Smooth muscle cell of trachea (primary cell): Measurements from ENCODE around the gene MUC5B. TPM values are rescaled to one million over a fixed set of nuclear protein-coding genes. Genes with fewer than 3 reads are reported as not detected.

Experiments used
- total RNA-seq: library from RNA; depleted of rRNA; stranded (reverse); fragments of >200 nt; gene quantifications from 2 replicates; pipeline ENCODE4 v1.2.1, GENCODE V29; 2014

Gene MUC5B, protein sequence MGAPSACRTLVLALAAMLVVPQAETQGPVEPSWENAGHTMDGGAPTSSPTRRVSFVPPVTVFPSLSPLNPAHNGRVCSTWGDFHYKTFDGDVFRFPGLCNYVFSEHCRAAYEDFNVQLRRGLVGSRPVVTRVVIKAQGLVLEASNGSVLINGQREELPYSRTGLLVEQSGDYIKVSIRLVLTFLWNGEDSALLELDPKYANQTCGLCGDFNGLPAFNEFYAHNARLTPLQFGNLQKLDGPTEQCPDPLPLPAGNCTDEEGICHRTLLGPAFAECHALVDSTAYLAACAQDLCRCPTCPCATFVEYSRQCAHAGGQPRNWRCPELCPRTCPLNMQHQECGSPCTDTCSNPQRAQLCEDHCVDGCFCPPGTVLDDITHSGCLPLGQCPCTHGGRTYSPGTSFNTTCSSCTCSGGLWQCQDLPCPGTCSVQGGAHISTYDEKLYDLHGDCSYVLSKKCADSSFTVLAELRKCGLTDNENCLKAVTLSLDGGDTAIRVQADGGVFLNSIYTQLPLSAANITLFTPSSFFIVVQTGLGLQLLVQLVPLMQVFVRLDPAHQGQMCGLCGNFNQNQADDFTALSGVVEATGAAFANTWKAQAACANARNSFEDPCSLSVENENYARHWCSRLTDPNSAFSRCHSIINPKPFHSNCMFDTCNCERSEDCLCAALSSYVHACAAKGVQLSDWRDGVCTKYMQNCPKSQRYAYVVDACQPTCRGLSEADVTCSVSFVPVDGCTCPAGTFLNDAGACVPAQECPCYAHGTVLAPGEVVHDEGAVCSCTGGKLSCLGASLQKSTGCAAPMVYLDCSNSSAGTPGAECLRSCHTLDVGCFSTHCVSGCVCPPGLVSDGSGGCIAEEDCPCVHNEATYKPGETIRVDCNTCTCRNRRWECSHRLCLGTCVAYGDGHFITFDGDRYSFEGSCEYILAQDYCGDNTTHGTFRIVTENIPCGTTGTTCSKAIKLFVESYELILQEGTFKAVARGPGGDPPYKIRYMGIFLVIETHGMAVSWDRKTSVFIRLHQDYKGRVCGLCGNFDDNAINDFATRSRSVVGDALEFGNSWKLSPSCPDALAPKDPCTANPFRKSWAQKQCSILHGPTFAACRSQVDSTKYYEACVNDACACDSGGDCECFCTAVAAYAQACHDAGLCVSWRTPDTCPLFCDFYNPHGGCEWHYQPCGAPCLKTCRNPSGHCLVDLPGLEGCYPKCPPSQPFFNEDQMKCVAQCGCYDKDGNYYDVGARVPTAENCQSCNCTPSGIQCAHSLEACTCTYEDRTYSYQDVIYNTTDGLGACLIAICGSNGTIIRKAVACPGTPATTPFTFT (N-terminal part only)
- total RNA-seq: not detected in 2 replicates

DNA sequence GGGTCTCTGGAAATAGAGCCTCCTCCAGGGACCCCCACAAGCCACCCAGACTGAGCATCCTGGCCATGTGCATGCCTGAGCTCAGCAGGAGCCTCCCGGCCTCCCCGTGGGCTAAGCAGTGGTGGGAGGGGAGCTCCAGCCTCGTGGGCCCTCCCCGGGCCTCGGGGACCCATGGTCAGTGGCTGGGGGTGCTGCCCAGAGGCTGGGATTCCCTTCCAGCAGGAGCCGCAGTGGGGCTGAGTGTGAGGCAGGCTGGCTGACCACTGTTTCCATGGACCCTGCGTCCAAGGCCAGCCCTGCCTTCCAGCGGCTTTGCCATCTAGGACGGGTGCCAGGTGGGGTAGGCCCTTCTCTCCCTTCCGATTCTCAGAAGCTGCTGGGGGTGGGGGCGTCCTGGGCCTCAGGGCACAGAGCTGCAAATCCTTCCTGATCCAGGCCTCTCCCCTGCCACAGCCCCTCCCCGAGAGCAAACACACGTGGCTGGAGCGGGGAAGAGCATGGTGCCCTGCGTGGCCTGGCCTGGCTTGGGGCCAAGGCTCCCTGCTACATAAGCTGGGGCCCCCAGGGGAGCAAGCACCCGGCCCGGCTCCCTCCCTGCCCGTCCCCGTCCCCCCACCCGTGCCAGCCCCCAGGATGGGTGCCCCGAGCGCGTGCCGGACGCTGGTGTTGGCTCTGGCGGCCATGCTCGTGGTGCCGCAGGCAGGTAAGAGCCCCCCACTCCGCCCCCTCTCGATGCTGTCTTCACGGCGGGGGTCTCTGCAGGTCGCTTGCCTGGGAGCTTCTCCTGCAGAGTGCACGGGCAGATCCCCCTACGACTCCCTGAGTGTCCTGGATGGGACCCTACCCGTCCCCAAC is at the start of gene MUC5B:
MUC5B (plus strand) TSS at position 576 of the 855 bp plus-strand sequence; CDS start at position 634, 58 bp downstream.

DNA sequence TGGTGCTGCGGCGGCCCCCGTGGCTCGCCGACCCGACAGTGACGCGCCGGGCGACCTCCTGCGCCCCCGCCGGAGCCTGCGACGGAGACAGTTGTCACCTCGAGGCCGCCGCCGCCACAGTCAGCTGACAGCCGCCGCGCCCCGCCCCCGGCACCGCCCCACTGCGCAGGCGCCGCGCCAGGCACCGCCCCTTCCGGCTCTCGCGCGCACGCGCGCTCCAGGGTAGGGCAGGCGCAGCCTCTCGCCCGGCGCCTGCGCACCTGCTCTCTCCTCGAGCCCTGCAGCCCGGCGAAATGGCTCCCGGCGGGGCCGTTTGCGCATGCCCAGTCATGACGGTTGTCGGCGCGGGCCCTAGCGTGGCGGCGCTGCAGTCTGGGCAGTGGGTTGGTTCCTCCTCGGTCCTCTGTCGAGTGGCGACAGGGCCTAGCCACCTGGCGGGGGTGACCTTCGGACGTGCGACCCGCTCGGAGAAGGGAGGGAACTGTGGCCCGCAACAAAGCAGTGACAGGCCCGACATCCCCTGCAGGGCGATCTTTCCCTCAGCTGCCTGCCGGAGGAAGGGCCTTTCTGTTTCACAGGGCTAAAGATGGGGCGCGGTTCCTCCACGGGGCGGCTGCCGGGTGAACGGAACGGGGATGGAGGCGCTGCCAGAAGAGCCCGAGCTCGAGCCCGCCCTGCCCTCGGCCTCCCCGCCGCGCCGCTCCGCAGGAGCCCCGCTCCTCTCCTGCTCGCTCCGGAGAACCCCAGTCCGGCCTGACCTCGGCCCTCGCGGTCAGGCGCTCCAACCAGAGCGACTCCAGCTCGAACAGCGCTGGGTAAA is 86.8 kb downstream of the MUC5B start, which contains the start of gene TOLLIP:
TOLLIP (minus strand) TSS at position 135 of the 820 bp plus-strand sequence; CDS start at position 1, 134 bp downstream.

Other genes with a start within 250 kb of the MUC5B start
- under 0.01 TPM in 1 of 2 replicates, not detected in the other for gene MUC6, start 186.3 kb upstream of the MUC5B start, total RNA-seq
- gene MUC2, start 148.2 kb upstream of the MUC5B start, total RNA-seq: not detected in 2 replicates
- gene MUC5AC, start 65.1 kb upstream of the MUC5B start, total RNA-seq: not detected in 2 replicates
- 35.6 and 46.0 TPM in 2 replicates for gene TOLLIP, start 86.6 kb downstream of the MUC5B start, total RNA-seq
- 0.99 TPM in 1 of 2 replicates, not detected in the other for gene BRSK2, start 166.9 kb downstream of the MUC5B start, total RNA-seq